IMR-90 (cell line): ENCODE measurements around the gene KCMF1.

Experiments used
- CEBPB ChIP-seq: IDR thresholded peaks from 2 replicates; pipeline ENCODE4 v1.6.1; 2012; ENCODE audit warnings: low read depth, low read length, improper control_type of control experiment
- CTCF ChIP-seq: conservative IDR thresholded peaks from 2 replicates; pipeline ENCODE4 v1.5.1; 2012; ENCODE audit warnings: mild to moderate bottlenecking, low read depth, low read length, improper control_type of control experiment
- ELK1 ChIP-seq: fragments of 150-350 bp; IDR thresholded peaks from 2 replicates; pipeline ENCODE4 v1.6.1; 2016; ENCODE audit warnings: low read depth, mild to moderate bottlenecking, low read length, moderate library complexity, borderline replicate concordance
- NFE2L2 ChIP-seq: fragments of 150-350 bp; IDR thresholded peaks from 2 replicates; pipeline ENCODE4 v1.6.1; 2016; ENCODE audit warnings: low read depth, mild to moderate bottlenecking, low read length
- RAD21 ChIP-seq: IDR thresholded peaks from 2 replicates; pipeline ENCODE4 v1.6.1; 2012; ENCODE audit warnings: low read length, improper control_type of control experiment
- USF2 ChIP-seq: fragments of 150-350 bp; IDR thresholded peaks from 2 replicates; pipeline ENCODE4 v1.6.1; 2017; ENCODE audit warnings: mild to moderate bottlenecking, antibody characterized with exemption, low read length, low read depth

- TF ChIP-seq CTCF, result no peak
- no peak for TF ChIP-seq RAD21
- no peak for TF ChIP-seq USF2
- no peak for TF ChIP-seq ELK1
- no peak for TF ChIP-seq NFE2L2
- TF ChIP-seq CEBPB, result no peak
These were observed 15.1 kb downstream of the KCMF1 start for GRCh38 chr2:84986018-84986417.
